ENCODE results near the gene AOC1. TPM values are rescaled to one million over a fixed set of nuclear protein-coding genes. Genes with fewer than 3 reads are reported as not detected.

Gene AOC1
- total RNA-seq, 4 donors from 2014 or later = 1.2 to 6.7 (median 3.5) TPM

GRCh38 chr7:150829426-150829825 is 22.9 kb upstream of the AOC1 start:
- intact Hi-C loops (cut with DNase I; ENCODE audit: low total_unique reads) = no loop called here
- H3K4me3 ChIP-seq (ENCODE audit: low read depth, poor library complexity, severe bottlenecking) = no peak overlapping the region
- 40 to 63% methylated on average over 1 of the region's 1 CpG for WGBS, 2 donors
- TF ChIP-seq POLR2A (IDR thresholded peaks at IDR 0.05) (no peak), CTCF (IDR thresholded peaks at IDR 0.05) (no peak)
- no peak for DNase-seq (ENCODE audit: low spot score in 2 of 2)

- 60 to 79% methylated on average over 1 of the region's 1 CpG for WGBS, 2 donors
- TF ChIP-seq POLR2A (IDR thresholded peaks at IDR 0.05) = no peak
- TF ChIP-seq CTCF (IDR thresholded peaks at IDR 0.05) = no peak
- intact Hi-C loops (cut with DNase I; ENCODE audit: low total_unique reads) = no loop called here
- H3K4me3 ChIP-seq (ENCODE audit: low read depth, poor library complexity, severe bottlenecking) = no peak overlapping the region
- no peak for DNase-seq (ENCODE audit: low spot score in 2 of 2)
Observed at GRCh38 chr7:150830937-150831336, 21.4 kb upstream of the AOC1 start.

GRCh38 chr7:150831851-150832250 is 20.5 kb upstream of the AOC1 start:
- no peak overlapping the region for H3K4me3 ChIP-seq (ENCODE audit: low read depth, poor library complexity, severe bottlenecking)
- no peak for TF ChIP-seq POLR2A (IDR thresholded peaks at IDR 0.05)
- no peak for TF ChIP-seq CTCF (IDR thresholded peaks at IDR 0.05)
- no peak for DNase-seq (ENCODE audit: low spot score in 2 of 2)
- 66 to 68% methylated on average over 1 of the region's 1 CpG for WGBS, 2 donors
- intact Hi-C loops (cut with DNase I; ENCODE audit: low total_unique reads) = no loop called here

GRCh38 chr7:150835019-150835418 is 17.3 kb upstream of the AOC1 start:
- WGBS, 2 donors = 78 to 88% methylated on average over 1 of the region's 1 CpG
- intact Hi-C loops (cut with DNase I; ENCODE audit: low total_unique reads) = no loop called here
- no peak overlapping the region for H3K4me3 ChIP-seq (ENCODE audit: low read depth, poor library complexity, severe bottlenecking)
- TF ChIP-seq POLR2A (IDR thresholded peaks at IDR 0.05) (no peak), CTCF (IDR thresholded peaks at IDR 0.05) (no peak)
- no peak for DNase-seq (ENCODE audit: low spot score in 2 of 2)

GRCh38 chr7:150835702-150836280 is 16.5 kb upstream of the AOC1 start:
- no peak overlapping the region for H3K4me3 ChIP-seq (ENCODE audit: low read depth, poor library complexity, severe bottlenecking)
- 66 to 79% methylated on average over 5 of the region's 6 CpGs for WGBS, 2 donors
- intact Hi-C loops (cut with DNase I; ENCODE audit: low total_unique reads) = no loop called here
- no peak for DNase-seq (ENCODE audit: low spot score in 2 of 2)
- TF ChIP-seq POLR2A (IDR thresholded peaks at IDR 0.05) (no peak), CTCF (IDR thresholded peaks at IDR 0.05) (no peak)
